ENCODE results near the gene CTIF.

- TF ChIP-seq, protein P1, sequence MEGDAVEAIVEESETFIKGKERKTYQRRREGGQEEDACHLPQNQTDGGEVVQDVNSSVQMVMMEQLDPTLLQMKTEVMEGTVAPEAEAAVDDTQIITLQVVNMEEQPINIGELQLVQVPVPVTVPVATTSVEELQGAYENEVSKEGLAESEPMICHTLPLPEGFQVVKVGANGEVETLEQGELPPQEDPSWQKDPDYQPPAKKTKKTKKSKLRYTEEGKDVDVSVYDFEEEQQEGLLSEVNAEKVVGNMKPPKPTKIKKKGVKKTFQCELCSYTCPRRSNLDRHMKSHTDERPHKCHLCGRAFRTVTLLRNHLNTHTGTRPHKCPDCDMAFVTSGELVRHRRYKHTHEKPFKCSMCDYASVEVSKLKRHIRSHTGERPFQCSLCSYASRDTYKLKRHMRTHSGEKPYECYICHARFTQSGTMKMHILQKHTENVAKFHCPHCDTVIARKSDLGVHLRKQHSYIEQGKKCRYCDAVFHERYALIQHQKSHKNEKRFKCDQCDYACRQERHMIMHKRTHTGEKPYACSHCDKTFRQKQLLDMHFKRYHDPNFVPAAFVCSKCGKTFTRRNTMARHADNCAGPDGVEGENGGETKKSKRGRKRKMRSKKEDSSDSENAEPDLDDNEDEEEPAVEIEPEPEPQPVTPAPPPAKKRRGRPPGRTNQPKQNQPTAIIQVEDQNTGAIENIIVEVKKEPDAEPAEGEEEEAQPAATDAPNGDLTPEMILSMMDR (IDR thresholded peaks at IDR 0.05; ENCODE audit: low read depth, low read length) = no peak
- no peak for TF ChIP-seq EZH2phosphoT487 (IDR thresholded peaks at IDR 0.05; ENCODE audit: low read depth)
Observed at GRCh38 chr18:48815581-48816324, 276.9 kb downstream of the CTIF start.
